RWPE1 (cell line): Measurements from ENCODE around the gene KANK2.

Source experiments
- CTCF ChIA-PET: fragments of 350-600 bp; sonication (Branson Sonifier 250); formaldehyde crosslinking; extraction: SDS; loops from one replicate; lab custom pipeline; 2021; lab: Yijun Ruan, JAX
- POLR2A ChIA-PET: fragments of 400-600 bp; formaldehyde crosslinking; extraction: SDS; loops from one replicate; lab custom pipeline; 2020; ENCODE audit warnings: antibody characterized with exemption; ENCODE audit not compliant: low non-redundant PET; lab: Yijun Ruan, JAX
- DNase-seq: peaks from one replicate; pipeline ENCODE4 v3.0.0; 2012; ENCODE audit warnings: low spot score
- H3K27ac ChIP-seq: fragments of 450-650 bp; 2 replicates; pipeline ENCODE4 v1.5.1; 2017
- TF ChIP-seq, protein P1 (sequence below): fragments of 450-650 bp; conservative IDR thresholded peaks from 2 replicates; pipeline ENCODE4 v1.5.1; 2017; ENCODE audit warnings: low read depth, mild to moderate bottlenecking

KANK2 gene

DNA sequence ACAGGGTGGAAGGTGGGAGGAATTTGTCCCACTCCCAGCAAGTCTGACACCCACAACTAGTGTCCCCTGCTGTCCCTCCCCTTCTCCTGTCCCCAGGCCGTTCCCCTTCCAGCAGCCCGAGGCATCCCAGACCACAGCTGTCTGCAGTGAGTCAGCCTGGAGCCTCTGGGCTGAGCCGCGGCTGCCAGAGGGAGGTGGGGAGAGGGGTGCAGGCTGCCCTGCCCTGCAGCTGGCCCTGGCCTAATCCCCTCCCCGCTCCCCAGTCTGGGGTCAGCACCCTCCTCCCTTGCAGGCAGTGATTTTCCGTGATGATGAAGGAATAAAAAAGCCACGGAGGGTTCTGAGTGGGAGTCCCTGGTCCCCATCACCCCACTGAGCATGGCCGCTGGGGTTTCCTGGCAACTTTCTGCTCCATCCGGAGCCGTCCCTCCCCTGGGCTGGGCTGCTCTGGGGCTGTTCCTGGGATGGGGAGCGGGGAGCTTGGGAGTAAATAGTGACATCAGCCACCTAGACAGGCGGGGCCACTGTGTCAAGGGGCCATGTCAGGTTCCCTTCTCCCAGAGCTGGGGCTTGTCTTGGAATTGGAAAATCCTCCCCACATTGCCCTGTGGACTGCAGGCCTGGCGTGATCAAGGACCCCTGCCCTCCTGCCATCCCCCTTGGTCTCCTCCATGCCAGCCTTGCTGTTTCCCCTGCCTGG is 58.6 kb downstream of the KANK2 start:
- peak; percentile 55 for DNase-seq
- ChIA-PET POLR2A (interaction anchor here (0.6 kb wide), 1 partner anchor 51 kb away, joined by 3 read pairs; no protein-coding TSS in a partner anchor), CTCF (interaction anchor here (0.6 to 1.1 kb wide), 7 partner anchors 13 to 81 kb away, joined by 3 to 5 read pairs (median 4); no protein-coding TSS in a partner anchor)
- H3K27ac ChIP-seq, result peak overlapping the region; percentile 100
- TF ChIP-seq, protein P1, sequence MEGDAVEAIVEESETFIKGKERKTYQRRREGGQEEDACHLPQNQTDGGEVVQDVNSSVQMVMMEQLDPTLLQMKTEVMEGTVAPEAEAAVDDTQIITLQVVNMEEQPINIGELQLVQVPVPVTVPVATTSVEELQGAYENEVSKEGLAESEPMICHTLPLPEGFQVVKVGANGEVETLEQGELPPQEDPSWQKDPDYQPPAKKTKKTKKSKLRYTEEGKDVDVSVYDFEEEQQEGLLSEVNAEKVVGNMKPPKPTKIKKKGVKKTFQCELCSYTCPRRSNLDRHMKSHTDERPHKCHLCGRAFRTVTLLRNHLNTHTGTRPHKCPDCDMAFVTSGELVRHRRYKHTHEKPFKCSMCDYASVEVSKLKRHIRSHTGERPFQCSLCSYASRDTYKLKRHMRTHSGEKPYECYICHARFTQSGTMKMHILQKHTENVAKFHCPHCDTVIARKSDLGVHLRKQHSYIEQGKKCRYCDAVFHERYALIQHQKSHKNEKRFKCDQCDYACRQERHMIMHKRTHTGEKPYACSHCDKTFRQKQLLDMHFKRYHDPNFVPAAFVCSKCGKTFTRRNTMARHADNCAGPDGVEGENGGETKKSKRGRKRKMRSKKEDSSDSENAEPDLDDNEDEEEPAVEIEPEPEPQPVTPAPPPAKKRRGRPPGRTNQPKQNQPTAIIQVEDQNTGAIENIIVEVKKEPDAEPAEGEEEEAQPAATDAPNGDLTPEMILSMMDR, result no peak

DNA sequence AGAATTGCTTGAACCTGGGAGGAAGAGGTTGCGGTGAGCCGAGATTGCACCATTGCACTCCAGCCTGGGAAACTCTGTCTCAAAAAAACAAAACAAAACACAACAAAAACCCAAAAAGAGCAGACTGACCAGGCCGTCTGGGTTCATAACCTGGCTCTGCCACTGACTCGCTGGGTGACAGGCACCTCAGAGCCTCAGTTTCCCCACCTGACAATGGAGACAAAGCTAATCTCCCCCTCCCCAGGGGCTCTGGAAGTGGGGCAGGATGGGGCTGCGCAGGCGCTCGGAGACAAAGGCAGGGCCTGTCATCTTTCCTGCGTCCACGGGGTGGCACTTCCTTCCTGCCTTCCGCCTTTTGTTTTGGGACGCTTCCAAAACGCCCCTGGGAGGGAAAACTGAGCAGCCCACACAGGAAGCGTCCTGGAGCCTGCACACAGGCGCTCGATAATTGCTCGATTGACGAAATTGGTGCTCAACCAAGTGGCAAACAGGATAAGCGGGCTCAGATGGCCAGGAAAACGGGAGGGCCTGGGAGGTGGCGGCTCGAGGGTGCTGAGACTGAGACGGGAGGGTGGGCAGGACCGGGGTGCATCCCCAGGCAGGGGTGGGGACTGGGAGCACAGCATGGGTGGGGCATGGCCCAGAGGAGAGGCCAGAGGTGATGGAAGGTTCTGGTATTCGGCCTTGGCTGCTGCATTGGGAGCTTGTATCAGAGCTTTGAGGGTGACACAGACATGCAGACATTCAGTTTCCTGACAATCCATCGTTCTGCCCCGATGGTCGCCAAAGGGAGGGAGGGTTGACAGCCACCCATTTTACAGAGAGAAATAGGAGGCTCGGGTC is 59.6 kb downstream of the KANK2 start:
- DNase-seq, result peak; percentile 82
- POLR2A ChIA-PET, result interaction anchor here (0.6 kb wide), 1 partner anchor 52 kb away, joined by 3 read pairs; no protein-coding TSS in a partner anchor
- peak overlapping the region; percentile 100 for H3K27ac ChIP-seq
- CTCF ChIA-PET, result interaction anchor here (0.6 to 1.7 kb wide), 13 partner anchors 12 to 156 kb away, joined by 3 to 5 read pairs (median 4); no protein-coding TSS in a partner anchor
- TF ChIP-seq, protein P1, result peak; percentile 85

DNA sequence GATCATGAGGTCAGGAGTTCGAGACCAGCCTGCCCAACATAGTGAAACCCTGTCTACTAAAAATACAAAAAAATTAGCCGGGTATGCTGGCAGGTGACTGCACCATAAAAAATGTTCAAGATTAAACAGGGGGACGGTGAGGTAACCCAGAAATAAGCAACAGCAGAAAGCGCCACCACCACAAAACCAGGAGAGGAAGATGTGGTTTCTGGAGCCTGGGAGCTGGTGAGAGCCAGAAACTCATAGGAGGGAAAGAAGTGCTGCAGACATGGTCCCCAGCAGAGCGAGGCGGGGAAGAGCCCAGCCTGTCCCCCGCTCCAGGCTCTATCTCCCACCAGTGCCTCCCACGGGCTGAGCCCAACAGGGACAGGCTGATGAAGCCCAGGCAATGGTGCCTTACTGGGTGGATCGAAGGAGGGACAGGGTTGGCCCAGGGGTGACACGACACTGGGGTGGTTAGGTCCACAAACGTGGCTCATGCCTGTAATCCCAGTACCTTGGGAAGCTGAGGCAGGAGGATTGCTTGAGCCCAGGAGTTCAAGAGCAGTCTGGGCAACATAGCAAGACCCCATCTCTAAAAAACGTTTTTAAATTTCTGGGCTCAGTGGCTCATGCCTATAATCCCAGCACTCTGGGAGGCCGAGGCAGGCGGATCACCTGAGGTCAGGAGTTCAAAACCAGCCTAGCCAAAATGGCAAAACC is 60.8 kb downstream of the KANK2 start:
- peak overlapping the region; percentile 100 for H3K27ac ChIP-seq
- no peak for DNase-seq
- TF ChIP-seq, protein P1, result no peak
- POLR2A ChIA-PET, result no interaction called here
- CTCF ChIA-PET, result interaction anchor here (0.7 to 1.7 kb wide), 5 partner anchors 25 to 99 kb away, joined by 3 to 4 read pairs (median 4); no protein-coding TSS in a partner anchor

DNA sequence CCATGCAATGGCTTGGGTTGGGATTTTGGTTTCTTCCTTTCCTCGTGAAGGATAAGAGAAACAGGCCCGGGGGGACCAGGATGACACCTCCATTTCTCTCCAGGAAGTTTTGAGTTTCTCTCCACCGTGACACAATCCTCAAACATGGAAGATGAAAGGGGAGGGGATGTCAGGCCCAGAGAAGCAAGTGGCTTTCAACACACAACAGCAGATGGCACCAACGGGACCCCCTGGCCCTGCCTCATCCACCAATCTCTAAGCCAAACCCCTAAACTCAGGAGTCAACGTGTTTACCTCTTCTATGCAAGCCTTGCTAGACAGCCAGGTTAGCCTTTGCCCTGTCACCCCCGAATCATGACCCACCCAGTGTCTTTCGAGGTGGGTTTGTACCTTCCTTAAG is 65.9 kb downstream of the KANK2 start:
- no peak for DNase-seq
- TF ChIP-seq, protein P1, result no peak
- CTCF ChIA-PET, result no interaction called here
- POLR2A ChIA-PET, result no interaction called here
- H3K27ac ChIP-seq, result peak overlapping the region; percentile 65

DNA sequence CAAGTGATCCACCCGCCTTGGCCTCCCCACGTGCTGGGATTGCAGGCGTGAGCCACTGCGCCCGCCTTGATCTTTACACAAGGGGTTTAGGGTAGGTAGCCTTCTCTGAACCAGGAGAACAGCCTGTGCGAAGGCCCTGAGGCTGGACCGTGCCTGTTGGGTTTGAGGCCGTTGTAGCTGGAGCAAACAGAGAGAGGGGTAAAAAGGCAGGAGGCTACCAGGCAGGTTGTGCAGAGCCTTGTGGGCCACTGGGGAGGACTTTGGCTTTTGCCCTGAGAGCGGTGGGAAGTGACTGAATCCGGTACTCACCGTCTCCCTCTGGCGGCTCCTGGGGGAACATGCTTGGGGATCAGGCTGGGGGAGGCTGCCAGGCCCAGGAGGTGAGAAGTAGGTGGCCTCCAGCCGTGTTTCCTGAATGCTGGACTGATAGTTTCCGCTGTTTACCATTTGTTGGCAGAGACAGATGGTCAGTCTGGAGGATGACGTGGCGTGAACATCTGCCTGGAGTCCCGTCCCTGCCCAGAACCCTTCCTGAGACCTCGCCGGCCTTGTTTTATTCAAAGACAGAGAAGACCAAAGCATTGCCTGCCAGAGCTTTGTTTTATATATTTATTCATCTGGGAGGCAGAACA is 66.4 kb downstream of the KANK2 start:
- H3K27ac ChIP-seq, result peak overlapping the region; percentile 65
- DNase-seq, result peak; percentile 55
- TF ChIP-seq, protein P1, result peak; percentile 79
- ChIA-PET CTCF (interaction anchor here (0.7 kb wide), 1 partner anchor 127 kb away, joined by 3 read pairs; no protein-coding TSS in a partner anchor), POLR2A (no interaction called here)
